Muscle layer of duodenum (tissue), 2 donors: Measurements from ENCODE around the gene AGPAT3.
A peak's percentile ranks its signal among the peaks of the same experiment; 100 is the strongest.

Experiments used
- H3K27ac ChIP-seq: one replicate; pipeline ENCODE4 v1.7.0; 2013; ENCODE audit warnings: mild to moderate bottlenecking, low read length
- H3K27me3 ChIP-seq: one replicate; pipeline ENCODE4 v1.7.0; 2013; ENCODE audit warnings: low read depth, mild to moderate bottlenecking, control low read depth, low read length
- H3K36me3 ChIP-seq, 2 donors: one replicate each; pipeline ENCODE4 v1.7.0; 2013; ENCODE audit warnings: low read length in 2 of 2, control low read depth in 1 of 2, mild to moderate bottlenecking in 1 of 2; ENCODE audit not compliant: insufficient read depth in 2 of 2, control insufficient read depth in 1 of 2
- H3K4me1 ChIP-seq, 2 donors: one replicate each; pipeline ENCODE4 v1.7.0; 2013; ENCODE audit warnings: low read length in 2 of 2, mild to moderate bottlenecking in 2 of 2, control low read depth in 1 of 2, moderate library complexity in 1 of 2; ENCODE audit not compliant: insufficient read depth in 2 of 2, control insufficient read depth in 1 of 2
- H3K4me3 ChIP-seq, 2 donors: one replicate each; pipeline ENCODE4 v1.7.0; 2013; ENCODE audit warnings: low read length in 2 of 2, low read depth in 1 of 2, mild to moderate bottlenecking in 1 of 2
- H3K9me3 ChIP-seq, 2 donors: one replicate each; pipeline ENCODE4 v1.7.0; 2013; ENCODE audit warnings: low read length in 2 of 2, control low read depth in 1 of 2, mild to moderate bottlenecking in 1 of 2; ENCODE audit not compliant: control insufficient read depth in 1 of 2
- donor health status: healthy.

Gene AGPAT3

DNA sequence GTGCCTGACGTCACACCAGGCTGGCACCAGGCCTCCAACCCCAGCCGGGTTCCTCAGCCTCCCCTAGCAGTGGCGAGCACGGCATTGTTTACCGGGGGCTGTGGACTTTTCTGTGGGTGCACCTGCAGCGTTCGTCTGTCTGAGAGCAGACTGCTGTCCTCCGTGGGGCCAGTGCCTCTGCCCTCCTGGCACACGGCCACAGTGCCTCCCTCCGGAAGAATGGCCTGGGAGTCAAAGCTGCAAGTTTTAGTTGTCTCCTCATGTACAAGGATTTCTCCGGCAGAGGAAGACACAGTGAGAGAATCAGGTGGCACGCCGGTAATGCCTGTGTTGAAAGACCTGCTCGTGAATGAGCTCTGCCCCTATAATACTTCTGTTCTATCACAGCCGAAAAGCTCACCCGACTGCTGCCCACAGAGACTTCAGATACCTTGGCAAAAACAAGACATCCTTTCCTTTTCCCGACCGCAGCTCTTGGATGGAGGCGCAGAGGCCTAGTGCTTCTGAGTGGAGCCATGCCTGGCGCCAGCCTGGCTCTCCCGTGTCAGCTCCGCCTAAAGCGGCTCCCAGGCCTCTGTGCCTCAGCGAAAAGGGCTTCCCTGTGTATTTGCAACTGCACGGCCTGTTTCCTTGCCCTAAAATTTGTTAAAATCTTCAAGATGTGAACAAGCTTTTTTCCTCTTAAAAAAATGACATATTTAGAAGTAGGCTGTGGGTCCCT lies 71.4 kb downstream of the AGPAT3 start:
- no peaks in the 10 kb centered on the region for H3K9me3 ChIP-seq
- H3K36me3 ChIP-seq, result peaks cover 0 to 3% of the 10 kb centered on the region in 2 donors
- H3K27ac ChIP-seq, result no peak overlapping the region
- H3K4me1 ChIP-seq, result peaks cover 0 to 18% of the 10 kb centered on the region in 2 donors
- H3K27me3 ChIP-seq, result no peaks in the 10 kb centered on the region
- no peak overlapping the region for H3K4me3 ChIP-seq

DNA sequence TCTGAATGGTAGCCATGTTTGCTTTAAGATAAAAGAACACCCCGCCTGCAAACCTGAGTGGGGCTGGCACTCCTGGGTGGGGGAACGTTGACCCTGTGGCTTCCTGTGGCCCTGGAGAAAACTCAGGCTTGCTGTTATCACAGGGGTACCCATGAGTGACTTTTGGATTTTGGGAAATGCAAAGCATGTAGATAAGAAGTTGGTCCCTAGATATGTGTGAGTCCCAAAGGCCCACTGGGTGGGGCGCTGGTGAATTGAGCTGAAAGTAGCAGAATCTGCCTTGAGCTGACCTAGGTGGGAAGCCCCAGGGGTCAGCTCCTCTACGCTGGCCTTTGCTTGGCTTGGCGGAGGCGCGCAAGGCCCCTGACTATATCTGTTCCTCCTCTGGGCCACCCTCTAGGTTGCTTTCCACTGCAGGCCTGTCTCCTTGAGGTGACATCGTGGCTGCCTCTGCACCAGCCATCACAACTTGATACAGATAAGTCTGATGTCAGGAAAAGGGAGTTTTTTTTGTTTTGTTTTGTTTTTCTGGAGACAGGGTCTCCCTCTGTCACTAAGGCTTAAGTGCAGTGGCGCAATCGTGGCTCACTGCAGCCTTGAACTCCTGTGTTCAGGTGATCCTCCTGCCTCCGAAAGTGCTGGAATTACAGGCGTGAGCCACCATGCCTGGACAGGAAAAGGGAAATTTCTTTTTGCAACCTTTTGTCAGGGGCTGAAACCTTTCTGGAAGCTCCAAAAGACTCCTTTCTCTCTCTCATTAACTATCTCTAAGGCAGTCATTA lies 72.2 kb downstream of the AGPAT3 start:
- Histone ChIP-seq H3K27ac (no peak overlapping the region), H3K4me1 (peaks cover 0 to 18% of the 10 kb centered on the region in 2 donors), H3K27me3 (no peaks in the 10 kb centered on the region), H3K4me3 (no peak overlapping the region), H3K9me3 (no peaks in the 10 kb centered on the region), H3K36me3 (peaks cover 0 to 3% of the 10 kb centered on the region in 2 donors)

- H3K4me1 ChIP-seq, result peaks cover 0 to 18% of the 10 kb centered on the region in 2 donors
These were observed 72.9 kb downstream of the AGPAT3 start for GRCh38 chr21:43937891-43938309.

DNA sequence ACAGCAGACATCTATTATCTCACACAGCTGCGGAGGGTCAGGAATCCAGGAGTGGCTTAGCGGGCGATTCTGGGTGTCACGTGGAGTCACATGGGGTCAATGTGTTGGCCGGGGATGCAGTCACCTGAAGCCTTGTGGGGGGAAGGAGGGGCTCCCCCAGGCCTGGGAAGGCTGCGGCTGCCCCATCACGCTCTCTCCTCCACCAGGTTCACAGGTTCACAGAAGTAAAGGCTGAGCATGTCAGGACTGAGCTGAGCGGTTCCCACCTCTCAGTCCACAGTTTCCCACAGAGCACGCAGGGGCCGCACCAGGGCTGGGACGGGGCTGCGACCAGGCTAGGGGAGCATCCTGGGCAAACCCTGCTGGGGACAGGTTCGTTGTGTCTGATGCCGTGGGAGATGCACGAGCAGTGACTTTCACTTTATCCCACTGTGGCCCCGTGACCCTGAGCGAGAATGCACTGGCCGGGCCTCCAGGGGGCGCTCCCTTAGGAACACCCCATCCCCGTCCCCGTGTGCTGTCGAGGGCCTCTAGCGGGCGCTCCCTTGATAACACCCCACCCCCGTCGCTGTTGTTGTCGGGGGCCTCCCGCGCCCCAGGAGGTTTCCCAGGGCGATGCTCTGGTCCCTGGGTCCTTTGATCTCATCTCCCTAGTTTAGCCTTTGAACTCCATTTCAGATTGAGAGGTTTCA lies 73.9 kb downstream of the AGPAT3 start:
- no peak overlapping the region for H3K27ac ChIP-seq
- peaks cover 0 to 18% of the 10 kb centered on the region in 2 donors for H3K4me1 ChIP-seq
- no peaks in the 10 kb centered on the region for H3K27me3 ChIP-seq
- peaks cover 0 to 3% of the 10 kb centered on the region in 2 donors for H3K36me3 ChIP-seq
- peak overlapping the region; percentile 44 to 46 for H3K4me3 ChIP-seq
- no peaks in the 10 kb centered on the region for H3K9me3 ChIP-seq

More at GRCh38 chr21:43937891-43938309, 72.9 kb downstream of the AGPAT3 start:
- Histone ChIP-seq H3K36me3 (peaks cover 0 to 3% of the 10 kb centered on the region in 2 donors), H3K4me3 (no peak overlapping the region), H3K27ac (no peak overlapping the region), H3K9me3 (no peaks in the 10 kb centered on the region), H3K27me3 (no peaks in the 10 kb centered on the region)

DNA sequence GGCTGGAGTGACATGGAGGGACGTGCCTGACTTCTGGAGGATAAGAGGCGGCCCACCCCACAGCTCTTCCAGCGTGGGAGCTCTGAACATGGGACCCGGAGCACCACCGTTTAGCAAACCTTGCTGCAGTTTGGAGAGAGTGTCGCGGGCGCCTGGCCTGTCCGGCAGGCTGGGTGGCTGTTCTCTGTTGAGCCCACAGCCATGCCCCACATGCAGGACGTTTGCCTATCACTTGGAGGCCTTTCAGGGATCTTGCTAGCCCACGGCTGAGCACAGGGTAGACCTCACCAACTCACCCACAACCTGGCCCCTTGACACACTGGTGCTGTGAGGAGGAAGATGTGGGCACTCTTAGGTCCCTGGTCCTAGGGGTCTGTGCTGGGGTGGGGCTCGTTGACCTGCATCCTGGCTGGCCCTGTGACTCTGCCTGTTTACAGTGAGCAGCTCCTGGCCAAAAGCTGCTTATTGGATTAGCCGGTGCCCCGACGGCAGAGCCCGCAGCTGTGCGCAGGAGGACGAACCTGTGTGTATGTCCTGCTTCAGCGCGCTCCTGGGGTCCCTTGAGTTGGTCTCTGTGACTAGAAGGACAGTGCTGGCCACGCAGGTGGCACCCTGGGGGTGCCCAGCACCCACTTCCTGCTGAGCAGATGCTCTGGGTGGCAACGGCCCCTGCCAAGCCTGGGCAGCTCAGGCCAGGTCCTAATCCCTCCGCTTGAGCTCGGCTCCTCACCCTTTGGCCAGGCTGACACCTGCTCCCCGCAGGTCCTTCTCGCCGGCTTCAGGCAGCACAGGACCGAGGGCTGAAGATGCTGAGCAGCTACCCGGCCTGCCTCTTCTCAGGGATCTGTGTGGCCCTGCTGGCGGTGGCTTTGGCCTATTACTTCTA lies 74.7 kb downstream of the AGPAT3 start:
- H3K27ac ChIP-seq, result no peak overlapping the region
- H3K9me3 ChIP-seq, result no peaks in the 10 kb centered on the region
- H3K27me3 ChIP-seq, result no peaks in the 10 kb centered on the region
- peaks cover 0 to 3% of the 10 kb centered on the region in 2 donors for H3K36me3 ChIP-seq
- peaks cover 0 to 18% of the 10 kb centered on the region in 2 donors for H3K4me1 ChIP-seq
- H3K4me3 ChIP-seq, result no peak overlapping the region

DNA sequence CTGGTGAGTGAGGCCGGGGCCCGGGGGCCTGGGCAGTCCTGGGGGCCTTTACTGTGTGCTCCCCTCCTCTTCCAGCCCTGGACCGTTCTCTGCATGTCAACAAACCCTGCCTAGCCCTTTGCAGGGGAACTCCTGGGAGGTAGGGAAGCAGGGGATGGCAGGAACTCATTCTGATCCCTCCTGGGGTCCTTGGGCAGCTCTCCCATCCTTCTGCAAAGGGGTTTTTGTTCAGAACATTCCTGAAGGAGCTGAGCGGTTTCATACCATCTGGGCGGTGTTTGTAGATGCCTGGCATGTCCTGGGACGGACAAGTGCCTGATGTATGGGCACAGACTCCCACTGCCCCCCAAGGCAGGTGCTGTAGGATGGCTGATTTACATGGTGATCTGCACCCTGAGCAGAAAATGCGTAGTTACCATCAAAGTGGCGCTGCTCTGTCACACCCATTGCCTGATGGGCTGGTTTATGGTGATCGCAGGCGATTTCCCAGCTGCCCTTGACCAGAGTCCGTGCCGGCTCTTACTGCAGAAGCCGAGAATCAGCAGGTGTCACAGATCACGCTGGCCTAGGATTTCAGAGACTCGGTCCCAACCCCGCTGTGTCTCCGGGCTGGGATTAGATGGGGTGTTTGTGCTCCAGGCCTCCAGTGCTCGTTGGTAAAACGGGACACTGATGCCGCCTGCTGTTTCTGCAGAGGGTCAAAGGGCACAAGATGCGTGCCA lies 75.5 kb downstream of the AGPAT3 start:
- Histone ChIP-seq H3K27ac (no peak overlapping the region), H3K4me1 (peaks cover 0 to 19% of the 10 kb centered on the region in 2 donors), H3K4me3 (no peak overlapping the region), H3K36me3 (no peaks in the 10 kb centered on the region), H3K9me3 (no peaks in the 10 kb centered on the region), H3K27me3 (no peaks in the 10 kb centered on the region)

- H3K4me3 ChIP-seq, result no peak overlapping the region
- H3K4me1 ChIP-seq, result peaks cover 0 to 16% of the 10 kb centered on the region in 2 donors
- no peaks in the 10 kb centered on the region for H3K9me3 ChIP-seq
- H3K27me3 ChIP-seq, result no peaks in the 10 kb centered on the region
- H3K36me3 ChIP-seq, result no peaks in the 10 kb centered on the region
- H3K27ac ChIP-seq, result no peak overlapping the region
These were observed 77.2 kb downstream of the AGPAT3 start for GRCh38 chr21:43942201-43942600.

DNA sequence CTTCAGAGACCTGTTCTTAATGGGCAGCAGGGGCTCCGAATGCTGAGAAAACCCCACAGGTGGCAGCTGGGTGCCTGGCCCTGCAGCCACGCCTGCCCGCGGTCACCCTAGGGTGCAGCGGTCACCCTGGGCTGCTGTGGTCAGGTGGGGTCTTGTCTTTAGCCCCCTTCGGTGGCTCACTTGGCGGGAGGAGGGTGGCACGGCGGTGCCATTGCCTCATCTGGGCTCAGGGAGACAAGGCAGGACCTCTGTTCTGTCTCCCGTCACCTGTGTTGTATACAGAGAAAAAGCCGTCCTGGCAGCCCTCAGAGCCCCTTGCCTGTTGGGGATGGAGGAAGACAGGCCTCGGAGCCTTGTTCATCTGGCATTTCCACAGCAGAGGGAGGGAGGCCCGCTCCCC lies 77.6 kb downstream of the AGPAT3 start:
- H3K36me3 ChIP-seq, result peaks cover 0 to under 1% of the 10 kb centered on the region in 2 donors

GRCh38 chr21:43943512-43944077 lies 78.6 kb downstream of the AGPAT3 start:
- no peak overlapping the region for H3K4me3 ChIP-seq
- H3K27ac ChIP-seq, result no peak overlapping the region
- peaks cover 0 to 4% of the 10 kb centered on the region in 2 donors for H3K9me3 ChIP-seq
- peaks cover 0 to 8% of the 10 kb centered on the region in 2 donors for H3K36me3 ChIP-seq
- peaks cover 0 to 15% of the 10 kb centered on the region in 2 donors for H3K4me1 ChIP-seq
- no peaks in the 10 kb centered on the region for H3K27me3 ChIP-seq

More for the DNA sequence above, 77.6 kb downstream of the AGPAT3 start:
- H3K4me1 ChIP-seq, result peaks cover 0 to 16% of the 10 kb centered on the region in 2 donors
- no peak overlapping the region for H3K27ac ChIP-seq
- H3K27me3 ChIP-seq, result no peaks in the 10 kb centered on the region
- no peaks in the 10 kb centered on the region for H3K9me3 ChIP-seq
- H3K4me3 ChIP-seq, result no peak overlapping the region
